ENCODE results near the gene SLC29A1. TPM values are rescaled to one million over a fixed set of nuclear protein-coding genes. Genes with fewer than 3 reads are reported as not detected.

The SLC29A1 gene
- total RNA-seq, 1 experiment from 2014 or later: 45.3 TPM

DNA sequence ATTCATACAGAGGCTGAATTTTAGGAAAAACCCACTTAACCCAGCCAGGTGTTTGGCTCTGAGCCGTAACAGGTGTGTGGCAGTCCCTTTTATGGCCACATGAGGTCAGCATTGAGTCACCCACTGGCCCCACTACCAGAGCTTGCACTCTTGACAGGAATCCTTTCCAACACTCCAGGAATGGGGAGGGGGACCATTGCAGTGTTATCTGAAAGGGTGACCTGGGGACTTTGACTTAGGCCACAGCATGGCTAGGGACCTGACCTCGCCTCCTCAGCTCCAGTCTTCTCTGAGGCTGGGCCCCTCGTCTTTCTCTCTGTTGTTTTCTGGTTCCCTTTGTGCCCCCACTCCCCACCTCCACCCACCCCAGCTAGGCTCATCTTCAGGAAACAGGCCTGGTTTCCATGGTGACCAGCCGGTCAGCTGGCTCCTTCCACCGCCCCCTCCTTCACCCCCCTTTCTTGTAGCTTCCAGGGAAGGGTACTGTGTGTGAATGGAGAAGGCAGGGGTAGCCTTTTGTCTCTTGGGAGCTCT, 44.8 kb downstream of the SLC29A1 start:
- Histone ChIP-seq H4K20me1 (ENCODE audit: insufficient read depth) (no peaks in the 10 kb centered on the region; the same call in 1 of the 2 replicates), H3K4me3 (no peak overlapping the region), H3K79me2 (ENCODE audit: low read depth) (peaks cover 14% of the 10 kb centered on the region), H3K9me3 (ENCODE audit: insufficient read depth, low read depth) (no peaks in the 10 kb centered on the region), H3K9me2 (ENCODE audit: insufficient read depth) (no peaks in the 10 kb centered on the region), H3K4me2 (no peak overlapping the region), H3K27ac (no peak overlapping the region), H3F3A (ENCODE audit: insufficient read depth, low read depth) (peaks cover 18% of the 10 kb centered on the region; the same call in 1 of the 2 replicates), H3K36me3 (ENCODE audit: low read depth) (no peaks in the 10 kb centered on the region), H3K4me1 (replicated peaks; ENCODE audit: insufficient read depth) (peaks cover 15% of the 10 kb centered on the region), H3K27me3 (ENCODE audit: insufficient read depth, low read depth) (no peaks in the 10 kb centered on the region; the same call in 1 of the 2 replicates), H2AFZ (no peak overlapping the region)
- ChIA-PET POLR2A (ENCODE audit: unreplicated experiment) (interaction anchor here (0.6 kb wide), 1 partner anchor 63 kb away, joined by 3 read pairs; no protein-coding TSS in a partner anchor), CTCF (interaction anchor here (1.6 to 1.8 kb wide), 2 partner anchors 69 to 172 kb away, joined by 3 to 14 read pairs; no protein-coding TSS in a partner anchor)
- peak in 1 of 2 experiments; percentile 53 for DNase-seq
- intact Hi-C loops (cut with micrococcal nuclease; ENCODE audit: unreplicated experiment): loop anchor here (1.0 to 5.0 kb wide), 4 partner anchors 37 to 189 kb away; partner anchors contain the start of gene CDC5L
- BruUV-seq (replicated peaks): no TSS peak
- TF ChIP-seq, protein P1, sequence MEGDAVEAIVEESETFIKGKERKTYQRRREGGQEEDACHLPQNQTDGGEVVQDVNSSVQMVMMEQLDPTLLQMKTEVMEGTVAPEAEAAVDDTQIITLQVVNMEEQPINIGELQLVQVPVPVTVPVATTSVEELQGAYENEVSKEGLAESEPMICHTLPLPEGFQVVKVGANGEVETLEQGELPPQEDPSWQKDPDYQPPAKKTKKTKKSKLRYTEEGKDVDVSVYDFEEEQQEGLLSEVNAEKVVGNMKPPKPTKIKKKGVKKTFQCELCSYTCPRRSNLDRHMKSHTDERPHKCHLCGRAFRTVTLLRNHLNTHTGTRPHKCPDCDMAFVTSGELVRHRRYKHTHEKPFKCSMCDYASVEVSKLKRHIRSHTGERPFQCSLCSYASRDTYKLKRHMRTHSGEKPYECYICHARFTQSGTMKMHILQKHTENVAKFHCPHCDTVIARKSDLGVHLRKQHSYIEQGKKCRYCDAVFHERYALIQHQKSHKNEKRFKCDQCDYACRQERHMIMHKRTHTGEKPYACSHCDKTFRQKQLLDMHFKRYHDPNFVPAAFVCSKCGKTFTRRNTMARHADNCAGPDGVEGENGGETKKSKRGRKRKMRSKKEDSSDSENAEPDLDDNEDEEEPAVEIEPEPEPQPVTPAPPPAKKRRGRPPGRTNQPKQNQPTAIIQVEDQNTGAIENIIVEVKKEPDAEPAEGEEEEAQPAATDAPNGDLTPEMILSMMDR (conservative IDR thresholded peaks at IDR 0.05): peak; percentile 92
- no peak for TF ChIP-seq EZH2 (IDR thresholded peaks at IDR 0.05; ENCODE audit: low read depth)

DNA sequence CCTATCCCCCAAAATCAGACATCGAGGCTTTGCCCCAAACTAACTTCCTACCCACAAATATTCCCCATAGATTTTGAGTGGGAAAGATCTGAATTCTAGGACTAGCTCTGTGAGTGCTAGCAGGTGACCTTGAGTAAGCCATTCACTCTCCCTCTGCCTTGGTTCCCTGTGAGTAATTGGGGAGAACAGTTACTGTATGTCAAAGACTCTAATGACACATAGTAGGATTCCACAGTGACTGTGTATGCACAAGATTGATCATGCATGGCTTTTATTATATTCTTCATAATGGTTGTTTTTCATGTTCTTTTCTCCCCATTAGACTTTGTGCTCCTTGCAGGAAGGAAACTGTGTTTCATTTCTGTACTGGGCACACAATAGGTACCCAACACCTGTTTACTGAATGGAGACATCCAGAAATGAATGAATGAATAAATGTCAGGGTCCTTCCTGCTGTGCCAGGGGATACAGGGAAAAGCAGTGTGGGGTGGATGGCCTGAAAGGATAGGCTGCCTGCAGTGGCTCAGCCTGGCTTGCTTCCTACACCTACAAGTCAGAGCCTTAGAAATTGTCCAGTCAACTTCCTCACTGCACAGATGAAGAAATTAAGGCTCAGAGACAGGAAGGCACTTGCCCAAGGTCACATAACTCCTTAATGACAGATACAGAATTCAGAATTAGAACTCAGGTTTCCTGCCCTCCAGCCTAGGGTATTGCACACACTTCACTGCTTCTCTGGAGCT, 46.0 kb downstream of the SLC29A1 start:
- H3K9me3 ChIP-seq (ENCODE audit: insufficient read depth, low read depth): no peaks in the 10 kb centered on the region
- TF ChIP-seq, protein P1 (conservative IDR thresholded peaks at IDR 0.05): no peak
- TF ChIP-seq EZH2 (IDR thresholded peaks at IDR 0.05; ENCODE audit: low read depth): no peak
- no peaks in the 10 kb centered on the region for H4K20me1 ChIP-seq (ENCODE audit: insufficient read depth)
- BruUV-seq (replicated peaks): no TSS peak
- no peak overlapping the region for H3K4me3 ChIP-seq
- intact Hi-C loops (cut with micrococcal nuclease; ENCODE audit: unreplicated experiment): loop anchor here (2.0 to 5.0 kb wide), 3 partner anchors 35 to 188 kb away; partner anchors contain the start of gene CDC5L
- H3K9me2 ChIP-seq (ENCODE audit: insufficient read depth): no peaks in the 10 kb centered on the region
- no peak overlapping the region for H3K4me2 ChIP-seq
- no peaks in the 10 kb centered on the region for H3K36me3 ChIP-seq (ENCODE audit: low read depth)
- H3K27me3 ChIP-seq (ENCODE audit: insufficient read depth, low read depth): no peaks in the 10 kb centered on the region; the same call in 1 of the 2 replicates
- ChIA-PET POLR2A (ENCODE audit: unreplicated experiment) (no interaction called here), CTCF (interaction anchor here (0.6 to 1.8 kb wide), 2 partner anchors 67 to 179 kb away, joined by 3 to 14 read pairs; no protein-coding TSS in a partner anchor)
- H3F3A ChIP-seq (ENCODE audit: insufficient read depth, low read depth): peaks cover 18% of the 10 kb centered on the region; the same call in 1 of the 2 replicates
- DNase-seq: no peak
- no peak overlapping the region for H2AFZ ChIP-seq
- peaks cover 5% of the 10 kb centered on the region for H3K79me2 ChIP-seq (ENCODE audit: low read depth)
- H3K4me1 ChIP-seq (replicated peaks; ENCODE audit: insufficient read depth): peaks cover 3% of the 10 kb centered on the region
- no peak overlapping the region for H3K27ac ChIP-seq

DNA sequence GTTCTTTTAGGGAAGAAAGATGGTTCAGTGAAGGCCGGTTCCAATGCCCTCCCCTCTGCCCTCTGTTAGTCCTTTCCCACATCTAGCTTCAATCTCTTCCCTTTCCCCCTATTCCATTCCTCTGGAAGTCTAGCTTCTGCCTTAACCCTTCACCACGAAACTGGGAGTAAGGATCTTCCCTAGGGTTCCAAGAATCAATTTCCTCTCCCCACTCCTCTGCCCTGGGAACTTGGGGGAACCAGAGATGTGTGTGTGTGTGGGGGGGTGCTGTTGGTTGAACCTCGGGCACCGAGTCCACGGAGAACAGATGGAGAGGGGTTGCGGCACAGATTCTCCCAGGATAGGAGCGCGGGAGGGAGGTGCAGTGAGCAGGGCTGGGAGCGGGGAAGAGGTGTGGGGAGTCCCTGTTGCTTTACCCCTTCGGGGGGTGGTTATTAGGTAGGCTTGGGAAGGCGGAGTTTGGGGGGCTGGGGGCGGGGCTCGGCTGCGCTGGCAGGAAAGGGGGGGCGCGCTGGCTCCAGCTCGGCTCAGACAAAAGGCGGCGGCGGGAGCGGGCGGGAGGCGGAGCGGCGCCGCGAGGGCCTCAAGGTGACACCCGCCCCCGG, 46.6 kb downstream of the SLC29A1 start, which contains the start of gene TMEM151B:
TMEM151B (plus strand) TSS at position 530 of the 605 bp plus-strand sequence. CDS start 293 bp downstream, outside the sequence.
- no peak for DNase-seq
- no peaks in the 10 kb centered on the region; the same call in 1 of the 2 replicates for H3K27me3 ChIP-seq (ENCODE audit: insufficient read depth, low read depth)
- ChIA-PET POLR2A (ENCODE audit: unreplicated experiment) (no interaction called here), CTCF (no interaction called here)
- peaks cover 18% of the 10 kb centered on the region; the same call in 1 of the 2 replicates for H3F3A ChIP-seq (ENCODE audit: insufficient read depth, low read depth)
- H3K9me2 ChIP-seq (ENCODE audit: insufficient read depth): no peaks in the 10 kb centered on the region
- H3K4me2 ChIP-seq: no peak within 1 kb of the TSS
- H3K9me3 ChIP-seq (ENCODE audit: insufficient read depth, low read depth): no peaks in the 10 kb centered on the region
- no peaks in the 10 kb centered on the region for H3K36me3 ChIP-seq (ENCODE audit: low read depth)
- no peak within 1 kb of the TSS for H2AFZ ChIP-seq
- TF ChIP-seq, protein P1 (conservative IDR thresholded peaks at IDR 0.05): no peak
- TF ChIP-seq EZH2 (IDR thresholded peaks at IDR 0.05; ENCODE audit: low read depth): no peak
- no peaks in the 10 kb centered on the region for H3K79me2 ChIP-seq (ENCODE audit: low read depth)
- H3K27ac ChIP-seq: no peak within 1 kb of the TSS
- intact Hi-C loops (cut with micrococcal nuclease; ENCODE audit: unreplicated experiment): loop anchor here (2.0 to 5.0 kb wide), 3 partner anchors 35 to 187 kb away; partner anchors contain the start of gene CDC5L
- no peaks in the 10 kb centered on the region for H4K20me1 ChIP-seq (ENCODE audit: insufficient read depth)
- no peak within 1 kb of the TSS for H3K4me3 ChIP-seq
- no TSS peak for BruUV-seq (replicated peaks)
- no peaks in the 10 kb centered on the region for H3K4me1 ChIP-seq (replicated peaks; ENCODE audit: insufficient read depth)

Measured in PC-9 (cell line).